Immature natural killer cell (primary cell): Measurements from ENCODE around the gene RPN1. TPM values are rescaled to one million over a fixed set of nuclear protein-coding genes. Genes with fewer than 3 reads are reported as not detected.
A peak's percentile ranks its signal among the peaks of the same experiment; 100 is the strongest.

ENCODE experiments used
- DNase-seq, 3 donors: peaks; one replicate each; pipeline ENCODE4 v3.0.0; 2022; ENCODE audit warnings: mixed read lengths in 1 of 3
- H3K27ac Mint-ChIP-seq, 6 donors: one replicate each; pipeline ENCODE4 v1.8.0; 2020; ENCODE audit warnings: mixed read lengths in 6 of 6, mild to moderate bottlenecking in 5 of 6, inconsistent platforms in 4 of 6, moderate library complexity in 3 of 6
- H3K27me3 Mint-ChIP-seq, 3 donors: one replicate each; pipeline ENCODE4 v1.8.0; 2020 to 2021; ENCODE audit warnings: low read depth in 3 of 3, mild to moderate bottlenecking in 3 of 3, mixed read lengths in 3 of 3, moderate library complexity in 3 of 3, inconsistent platforms in 1 of 3
- H3K36me3 Mint-ChIP-seq, 3 donors: one replicate each; pipeline ENCODE4 v1.8.0; 2020; ENCODE audit warnings: mixed read lengths in 3 of 3, inconsistent platforms in 2 of 3, mild to moderate bottlenecking in 2 of 3
- H3K4me1 Mint-ChIP-seq, 2 donors: one replicate each; pipeline ENCODE4 v1.8.0; 2020; ENCODE audit warnings: inconsistent platforms in 2 of 2, mild to moderate bottlenecking in 2 of 2, mixed read lengths in 2 of 2, moderate library complexity in 1 of 2
- H3K4me3 Mint-ChIP-seq, 5 donors: one replicate each; pipeline ENCODE4 v1.8.0; 2020; ENCODE audit warnings: mild to moderate bottlenecking in 5 of 5, mixed read lengths in 5 of 5, inconsistent platforms in 3 of 5, moderate library complexity in 3 of 5
- H3K9me3 Mint-ChIP-seq, 6 donors: one replicate each; pipeline ENCODE4 v1.8.0; 2020; ENCODE audit warnings: mild to moderate bottlenecking in 6 of 6, mixed read lengths in 6 of 6, inconsistent platforms in 4 of 6, moderate library complexity in 3 of 6
- polyA plus RNA-seq, 3 donors: library from polyadenylated mRNA; unstranded; fragments of 300-500 nt; fragmentation: Illumina TruSeq; gene quantifications; one replicate each; pipeline ENCODE4 v1.2.3, GENCODE V29; 2021

Gene RPN1
- polyA plus RNA-seq, 3 donors from 2014 or later, result 293 to 404 (median 308) TPM

- Mint-ChIP-seq H3K27ac (no peak overlapping the region), H3K9me3 (no peaks in the 10 kb centered on the region), H3K27me3 (peaks cover 0 to 3% (median 0%) of the 10 kb centered on the region in 3 donors), H3K4me3 (no peak overlapping the region), H3K36me3 (peaks cover 22 to 49% (median 30%) of the 10 kb centered on the region in 3 donors), H3K4me1 (peaks cover 3 to 18% of the 10 kb centered on the region in 2 donors)
- DNase-seq, result no peak
Measured at GRCh38 chr3:128629936-128630335, 20.7 kb downstream of the RPN1 start.

- H3K9me3 Mint-ChIP-seq, result no peaks in the 10 kb centered on the region
- no peak overlapping the region for H3K4me3 Mint-ChIP-seq
- H3K4me1 Mint-ChIP-seq, result peaks cover 1 to 11% of the 10 kb centered on the region in 2 donors
- peak overlapping the region in 1 of 6 donors; percentile 54 for H3K27ac Mint-ChIP-seq
- no peak for DNase-seq
- peaks cover 26 to 61% (median 40%) of the 10 kb centered on the region in 3 donors for H3K36me3 Mint-ChIP-seq
- H3K27me3 Mint-ChIP-seq, result peaks cover 0 to 6% (median 4%) of the 10 kb centered on the region in 3 donors
Measured at GRCh38 chr3:128625409-128625945, 25.1 kb downstream of the RPN1 start.

- H3K4me3 Mint-ChIP-seq, result no peak overlapping the region
Measured at GRCh38 chr3:128624526-128625138, 26.0 kb downstream of the RPN1 start.

GRCh38 chr3:128623762-128624176 lies 26.8 kb downstream of the RPN1 start:
- DNase-seq, result no peak
- H3K4me1 Mint-ChIP-seq, result peaks cover 13 to 23% of the 10 kb centered on the region in 2 donors
- peaks cover 15 to 55% (median 33%) of the 10 kb centered on the region in 3 donors for H3K36me3 Mint-ChIP-seq
- H3K27me3 Mint-ChIP-seq, result peaks cover 0 to 7% (median 6%) of the 10 kb centered on the region in 3 donors
- no peak overlapping the region for H3K4me3 Mint-ChIP-seq
- peak overlapping the region in 2 of 6 donors; percentile 67 to 78 for H3K27ac Mint-ChIP-seq
- H3K9me3 Mint-ChIP-seq, result no peaks in the 10 kb centered on the region

More at GRCh38 chr3:128624526-128625138, 26.0 kb downstream of the RPN1 start:
- Mint-ChIP-seq H3K36me3 (peaks cover 19 to 57% (median 33%) of the 10 kb centered on the region in 3 donors), H3K27me3 (peaks cover 0 to 6% (median 4%) of the 10 kb centered on the region in 3 donors), H3K4me1 (peaks cover 5 to 14% of the 10 kb centered on the region in 2 donors), H3K27ac (peak overlapping the region in 1 of 6 donors; percentile 76), H3K9me3 (no peaks in the 10 kb centered on the region)
- DNase-seq, result no peak

GRCh38 chr3:128621931-128622330 lies 28.7 kb downstream of the RPN1 start:
- Mint-ChIP-seq H3K27me3 (peaks cover 2 to 15% (median 7%) of the 10 kb centered on the region in 3 donors), H3K4me3 (no peak overlapping the region), H3K27ac (peak overlapping the region in 2 of 6 donors; percentile 10 to 16), H3K9me3 (no peaks in the 10 kb centered on the region), H3K36me3 (peaks cover 13 to 51% (median 28%) of the 10 kb centered on the region in 3 donors), H3K4me1 (peaks cover 26 to 36% of the 10 kb centered on the region in 2 donors)
- DNase-seq, result no peak

- H3K9me3 Mint-ChIP-seq, result no peaks in the 10 kb centered on the region
Measured at GRCh38 chr3:128621234-128621633, 29.4 kb downstream of the RPN1 start.

GRCh38 chr3:128620268-128620691 lies 30.3 kb downstream of the RPN1 start:
- Mint-ChIP-seq H3K4me3 (no peak overlapping the region), H3K9me3 (no peaks in the 10 kb centered on the region), H3K27me3 (peaks cover 2 to 19% (median 7%) of the 10 kb centered on the region in 3 donors), H3K27ac (peak overlapping the region in 4 of 6 donors; percentile 26 to 72 (median 48)), H3K4me1 (peaks cover 32 to 34% of the 10 kb centered on the region in 2 donors), H3K36me3 (peaks cover 9 to 34% (median 19%) of the 10 kb centered on the region in 3 donors)
- DNase-seq, result no peak

More at GRCh38 chr3:128621234-128621633, 29.4 kb downstream of the RPN1 start:
- H3K4me1 Mint-ChIP-seq, result peaks cover 29 to 35% of the 10 kb centered on the region in 2 donors
- H3K36me3 Mint-ChIP-seq, result peaks cover 13 to 44% (median 22%) of the 10 kb centered on the region in 3 donors
- H3K4me3 Mint-ChIP-seq, result no peak overlapping the region
- H3K27ac Mint-ChIP-seq, result peak overlapping the region in 1 of 6 donors; percentile 43
- peaks cover 2 to 20% (median 7%) of the 10 kb centered on the region in 3 donors for H3K27me3 Mint-ChIP-seq
- DNase-seq, result no peak

- peak overlapping the region; percentile 91 to 98 (median 94) for H3K27ac Mint-ChIP-seq
- H3K9me3 Mint-ChIP-seq, result no peaks in the 10 kb centered on the region
- peaks cover 2 to 17% (median 4%) of the 10 kb centered on the region in 3 donors for H3K27me3 Mint-ChIP-seq
- peak overlapping the region; percentile 94 to 99 (median 97) for H3K4me3 Mint-ChIP-seq
- peaks cover 0 to 25% (median 12%) of the 10 kb centered on the region in 3 donors for H3K36me3 Mint-ChIP-seq
- peaks cover 32 to 34% of the 10 kb centered on the region in 2 donors for H3K4me1 Mint-ChIP-seq
- no peak for DNase-seq
Measured at GRCh38 chr3:128619146-128619890, 31.3 kb downstream of the RPN1 start.

GRCh38 chr3:128618398-128618726 lies 32.3 kb downstream of the RPN1 start:
- Mint-ChIP-seq H3K9me3 (no peaks in the 10 kb centered on the region), H3K4me3 (peak overlapping the region; percentile 94 to 99 (median 97)), H3K27me3 (peaks cover 2 to 17% (median 2%) of the 10 kb centered on the region in 3 donors), H3K36me3 (peaks cover 0 to 19% (median 7%) of the 10 kb centered on the region in 3 donors), H3K4me1 (peaks cover 32 to 34% of the 10 kb centered on the region in 2 donors), H3K27ac (peak overlapping the region; percentile 91 to 98 (median 94))
- DNase-seq, result no peak

- H3K27me3 Mint-ChIP-seq, result peaks cover 2 to 17% (median 2%) of the 10 kb centered on the region in 3 donors
- H3K27ac Mint-ChIP-seq, result peak overlapping the region; percentile 91 to 98 (median 94)
- H3K4me3 Mint-ChIP-seq, result peak overlapping the region; percentile 94 to 99 (median 97)
- peak; percentile 99 for DNase-seq
- H3K9me3 Mint-ChIP-seq, result no peaks in the 10 kb centered on the region
- peaks cover 32 to 34% of the 10 kb centered on the region in 2 donors for H3K4me1 Mint-ChIP-seq
- peaks cover 0 to 18% (median 4%) of the 10 kb centered on the region in 3 donors for H3K36me3 Mint-ChIP-seq
Measured at GRCh38 chr3:128617557-128618397, 32.8 kb downstream of the RPN1 start.

GRCh38 chr3:128617270-128617556 lies 33.4 kb downstream of the RPN1 start:
- no peaks in the 10 kb centered on the region for H3K9me3 Mint-ChIP-seq
- peak overlapping the region; percentile 94 to 99 (median 97) for H3K4me3 Mint-ChIP-seq
- peak overlapping the region; percentile 91 to 98 (median 94) for H3K27ac Mint-ChIP-seq
- H3K36me3 Mint-ChIP-seq, result peaks cover 0 to 15% (median 4%) of the 10 kb centered on the region in 3 donors
- H3K4me1 Mint-ChIP-seq, result peaks cover 32 to 34% of the 10 kb centered on the region in 2 donors
- H3K27me3 Mint-ChIP-seq, result peaks cover 2 to 17% (median 2%) of the 10 kb centered on the region in 3 donors
- DNase-seq, result no peak

- peak overlapping the region; percentile 94 to 99 (median 97) for H3K4me3 Mint-ChIP-seq
- peak; percentile 37 to 55 (median 47) for DNase-seq
Measured at GRCh38 chr3:128616516-128617269, 33.9 kb downstream of the RPN1 start.

More at GRCh38 chr3:128616516-128617269, 33.9 kb downstream of the RPN1 start:
- Mint-ChIP-seq H3K36me3 (peaks cover 0 to 13% (median 4%) of the 10 kb centered on the region in 3 donors), H3K27me3 (peaks cover 2 to 17% (median 2%) of the 10 kb centered on the region in 3 donors), H3K4me1 (peaks cover 32 to 34% of the 10 kb centered on the region in 2 donors), H3K9me3 (no peaks in the 10 kb centered on the region), H3K27ac (peak overlapping the region; percentile 91 to 98 (median 94))
